ENCODE results near the gene KRT13. TPM values are rescaled to one million over a fixed set of nuclear protein-coding genes. Genes with fewer than 3 reads are reported as not detected.
A peak's percentile ranks its signal among the peaks of the same experiment; 100 is the strongest.

KRT13 gene
- total RNA-seq, 3 donors from 2014 or later = 1.6 TPM; not detected in 2

- TF ChIP-seq POLR2A (IDR thresholded peaks at IDR 0.05) = no peak
- TF ChIP-seq POLR2AphosphoS5 (IDR thresholded peaks at IDR 0.05) = peak in 1 of 3 donors; percentile 6
- TF ChIP-seq CTCF (IDR thresholded peaks at IDR 0.05) = no peak
- no peaks in the 10 kb centered on the region for H3K9me3 ChIP-seq
- no peaks in the 10 kb centered on the region for H3K4me1 ChIP-seq
- no peaks in the 10 kb centered on the region for H3K36me3 ChIP-seq
- H3K27ac ChIP-seq = peak overlapping the region; percentile 41 to 48
- H3K4me3 ChIP-seq = no peak overlapping the region
- no peaks in the 10 kb centered on the region for H3K27me3 ChIP-seq
- peak; percentile 69 to 88 for DNase-seq (ENCODE audit: low spot score in 2 of 2)
- intact Hi-C loops (cut with DNase I; ENCODE audit: low total_unique reads) = no loop called here
These were observed 40.7 kb downstream of the KRT13 start for GRCh38 chr17:41464682-41465081.

DNA sequence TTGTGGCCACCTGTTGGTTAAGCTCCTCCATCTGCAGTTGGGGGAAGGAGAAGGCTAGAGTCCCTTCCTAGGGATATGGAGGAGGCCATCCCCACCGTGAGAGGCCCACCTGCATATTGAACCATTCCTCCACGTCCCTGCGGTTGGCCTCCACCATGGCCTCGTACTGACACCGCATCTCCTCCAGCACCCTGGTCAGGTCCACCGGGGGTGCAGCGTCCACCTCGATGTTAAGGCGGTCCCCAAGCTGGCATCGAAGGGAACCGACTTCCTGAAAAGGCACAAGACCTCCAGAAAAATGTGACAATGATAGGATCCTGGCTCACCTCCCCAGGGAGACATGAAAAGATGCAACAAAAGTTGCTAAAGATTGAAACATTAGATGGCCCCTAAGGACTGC is 41.2 kb downstream of the KRT13 start:
- H3K36me3 ChIP-seq = no peaks in the 10 kb centered on the region
- H3K4me3 ChIP-seq = no peak overlapping the region
- no peak for TF ChIP-seq CTCF (IDR thresholded peaks at IDR 0.05)
- TF ChIP-seq POLR2A (IDR thresholded peaks at IDR 0.05) = no peak
- TF ChIP-seq POLR2AphosphoS5 (IDR thresholded peaks at IDR 0.05) = no peak
- intact Hi-C loops (cut with DNase I; ENCODE audit: low total_unique reads) = no loop called here
- H3K27me3 ChIP-seq = no peaks in the 10 kb centered on the region
- no peak for DNase-seq (ENCODE audit: low spot score in 2 of 2)
- peak overlapping the region; percentile 41 to 48 for H3K27ac ChIP-seq
- no peaks in the 10 kb centered on the region for H3K4me1 ChIP-seq
- no peaks in the 10 kb centered on the region for H3K9me3 ChIP-seq

- H3K27ac ChIP-seq = no peak overlapping the region
- no peak for TF ChIP-seq POLR2A (IDR thresholded peaks at IDR 0.05)
- no peak for TF ChIP-seq CTCF (IDR thresholded peaks at IDR 0.05)
- H3K4me3 ChIP-seq = no peak overlapping the region
- no peak for DNase-seq (ENCODE audit: low spot score in 2 of 2)
- H3K4me1 ChIP-seq = no peaks in the 10 kb centered on the region
- H3K27me3 ChIP-seq = no peaks in the 10 kb centered on the region
- no peaks in the 10 kb centered on the region for H3K9me3 ChIP-seq
- intact Hi-C loops (cut with DNase I; ENCODE audit: low total_unique reads) = no loop called here
- H3K36me3 ChIP-seq = no peaks in the 10 kb centered on the region
These were observed 41.7 kb downstream of the KRT13 start for GRCh38 chr17:41463746-41464145.

- TF ChIP-seq CTCF (IDR thresholded peaks at IDR 0.05) (no peak), POLR2AphosphoS5 (IDR thresholded peaks at IDR 0.05) (no peak), POLR2A (IDR thresholded peaks at IDR 0.05) (no peak)
- Histone ChIP-seq H3K27ac (no peak overlapping the region), H3K4me3 (no peak overlapping the region), H3K36me3 (no peaks in the 10 kb centered on the region), H3K27me3 (no peaks in the 10 kb centered on the region), H3K4me1 (no peaks in the 10 kb centered on the region), H3K9me3 (no peaks in the 10 kb centered on the region)
- no peak for DNase-seq (ENCODE audit: low spot score in 2 of 2)
- intact Hi-C loops (cut with DNase I; ENCODE audit: low total_unique reads) = no loop called here
These were observed 42.7 kb downstream of the KRT13 start for GRCh38 chr17:41462705-41463104.

GRCh38 chr17:41457676-41458075 is 47.7 kb downstream of the KRT13 start:
- no peak for DNase-seq (ENCODE audit: low spot score in 2 of 2)
- no peaks in the 10 kb centered on the region for H3K4me1 ChIP-seq
- H3K9me3 ChIP-seq = no peaks in the 10 kb centered on the region
- no peaks in the 10 kb centered on the region for H3K27me3 ChIP-seq
- H3K4me3 ChIP-seq = no peak overlapping the region
- TF ChIP-seq POLR2AphosphoS5 (IDR thresholded peaks at IDR 0.05) = no peak
- no peak for TF ChIP-seq POLR2A (IDR thresholded peaks at IDR 0.05)
- TF ChIP-seq CTCF (IDR thresholded peaks at IDR 0.05) = no peak
- no peak overlapping the region for H3K27ac ChIP-seq
- H3K36me3 ChIP-seq = no peaks in the 10 kb centered on the region
- intact Hi-C loops (cut with DNase I; ENCODE audit: low total_unique reads) = no loop called here

Data from breast epithelium (tissue), 4 donors.